IPS-NIHi7 (cell line): Measurements from ENCODE around the gene TEX19.
"Not testable (repeated sequence)": the region's sequence is repeated elsewhere in the genome, so short reads cannot be mapped to it uniquely, and the experiment has no call there.

Experiments used
- DNase-seq: peaks from one replicate; pipeline ENCODE4 v3.0.0; 2012; ENCODE audit warnings: mixed read lengths; ENCODE audit errors: extremely low spot score

TEX19 gene

GRCh38 chr17:82375359-82376041, 16.5 kb downstream of the TEX19 start:
- DNase-seq, result no peak

GRCh38 chr17:82376042-82376730, 17.1 kb downstream of the TEX19 start:
- DNase-seq, result no peak

GRCh38 chr17:82377294-82377693, 18.2 kb downstream of the TEX19 start:
- DNase-seq, result not testable (repeated sequence)

- DNase-seq, result no peak
Observed at GRCh38 chr17:82377924-82378740, 19.1 kb downstream of the TEX19 start.

GRCh38 chr17:82378741-82379021, 19.6 kb downstream of the TEX19 start:
- no peak for DNase-seq

GRCh38 chr17:82380860-82381702, 22.0 kb downstream of the TEX19 start:
- DNase-seq, result no peak

GRCh38 chr17:82381703-82382009, 22.6 kb downstream of the TEX19 start:
- DNase-seq, result not testable (repeated sequence)

- DNase-seq, result not testable (repeated sequence)
Observed at GRCh38 chr17:82382220-82382932, 23.3 kb downstream of the TEX19 start.

- DNase-seq, result no peak
Observed at GRCh38 chr17:82382933-82383255, 23.8 kb downstream of the TEX19 start.

- no peak for DNase-seq
Observed at GRCh38 chr17:82383411-82383810, 24.4 kb downstream of the TEX19 start.

- no peak for DNase-seq
Observed at GRCh38 chr17:82384051-82384729, 25.1 kb downstream of the TEX19 start.

GRCh38 chr17:82384730-82385481, 25.9 kb downstream of the TEX19 start:
- no peak for DNase-seq

GRCh38 chr17:82385559-82386254, 26.7 kb downstream of the TEX19 start:
- DNase-seq, result no peak

GRCh38 chr17:82386255-82386831, 27.3 kb downstream of the TEX19 start:
- no peak for DNase-seq

GRCh38 chr17:82386881-82387704, 28.0 kb downstream of the TEX19 start:
- DNase-seq, result no peak

- DNase-seq, result no peak
Observed at GRCh38 chr17:82387705-82388106, 28.7 kb downstream of the TEX19 start.

GRCh38 chr17:82388223-82388921, 29.3 kb downstream of the TEX19 start:
- no peak for DNase-seq

GRCh38 chr17:82388922-82389283, 29.9 kb downstream of the TEX19 start:
- DNase-seq, result no peak
